Esophagus muscularis mucosa (tissue), 4 donors: Measurements from ENCODE around the gene STAB2.

Experiments
- EP300 ChIP-seq: sonication (generic); formaldehyde crosslinking; IDR thresholded peaks from one replicate; pipeline ENCODE4 v1.6.1; 2017; ENCODE audit warnings: antibody characterized with exemption
- POLR2A ChIP-seq: fragments of 450-650 bp; IDR thresholded peaks from one replicate; pipeline ENCODE4 v1.6.1; 2017; ENCODE audit warnings: antibody characterized with exemption, moderate library complexity, mild to moderate bottlenecking, low read depth
- POLR2AphosphoS5 ChIP-seq, 2 donors: sonication (generic); formaldehyde crosslinking; IDR thresholded peaks; one replicate each; pipeline ENCODE4 v1.6.1; 2017; ENCODE audit warnings: antibody characterized with exemption in 2 of 2
- TF ChIP-seq, protein P1 (sequence below), 3 experiments: fragments of 200-600 bp in 2 of 3; fragments of 450-650 bp in 1 of 3; sonication (generic) in 2 of 3; IDR thresholded peaks; one replicate each; pipeline ENCODE4 v1.5.1; 2017 to 2019; ENCODE audit warnings: antibody characterized with exemption in 3 of 3, mild to moderate bottlenecking in 2 of 3, moderate library complexity in 1 of 3

DNA sequence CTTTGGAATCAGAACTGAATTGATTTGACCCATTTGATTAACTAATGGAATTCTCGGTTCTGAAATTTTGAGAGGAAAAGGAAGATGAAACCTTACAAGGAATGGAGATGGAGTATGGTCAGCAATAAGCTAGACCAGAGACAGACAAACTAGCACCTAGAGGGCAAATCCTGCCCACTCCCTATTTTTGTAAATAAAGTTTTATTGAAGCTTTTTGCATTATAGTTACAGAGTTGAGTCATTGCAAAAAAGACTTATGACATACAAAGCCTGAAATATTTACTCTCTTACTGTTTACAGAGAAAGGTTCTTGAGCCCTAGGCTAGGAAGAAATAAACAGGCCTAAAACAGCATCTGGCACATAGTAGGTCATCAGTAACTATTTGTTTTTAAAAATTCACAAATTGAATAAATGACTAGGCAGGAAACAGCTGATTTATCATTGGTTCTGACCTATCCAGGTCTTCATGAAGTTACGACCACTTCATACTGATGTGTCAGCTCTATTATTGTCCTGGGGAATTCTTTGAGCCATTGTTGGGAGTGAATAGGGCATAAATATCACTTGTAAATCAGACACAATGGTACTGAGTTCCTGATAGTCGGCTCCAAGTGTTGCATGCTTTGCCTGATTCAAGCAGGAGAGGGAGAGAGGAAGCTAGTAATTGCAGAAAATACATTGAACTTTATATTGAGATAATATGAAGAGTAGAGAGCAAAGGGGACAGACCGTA is 14.6 kb upstream of the STAB2 start:
- no peak for TF ChIP-seq POLR2AphosphoS5 (IDR thresholded peaks at IDR 0.05)
- no peak for TF ChIP-seq EP300
- TF ChIP-seq, protein P1, sequence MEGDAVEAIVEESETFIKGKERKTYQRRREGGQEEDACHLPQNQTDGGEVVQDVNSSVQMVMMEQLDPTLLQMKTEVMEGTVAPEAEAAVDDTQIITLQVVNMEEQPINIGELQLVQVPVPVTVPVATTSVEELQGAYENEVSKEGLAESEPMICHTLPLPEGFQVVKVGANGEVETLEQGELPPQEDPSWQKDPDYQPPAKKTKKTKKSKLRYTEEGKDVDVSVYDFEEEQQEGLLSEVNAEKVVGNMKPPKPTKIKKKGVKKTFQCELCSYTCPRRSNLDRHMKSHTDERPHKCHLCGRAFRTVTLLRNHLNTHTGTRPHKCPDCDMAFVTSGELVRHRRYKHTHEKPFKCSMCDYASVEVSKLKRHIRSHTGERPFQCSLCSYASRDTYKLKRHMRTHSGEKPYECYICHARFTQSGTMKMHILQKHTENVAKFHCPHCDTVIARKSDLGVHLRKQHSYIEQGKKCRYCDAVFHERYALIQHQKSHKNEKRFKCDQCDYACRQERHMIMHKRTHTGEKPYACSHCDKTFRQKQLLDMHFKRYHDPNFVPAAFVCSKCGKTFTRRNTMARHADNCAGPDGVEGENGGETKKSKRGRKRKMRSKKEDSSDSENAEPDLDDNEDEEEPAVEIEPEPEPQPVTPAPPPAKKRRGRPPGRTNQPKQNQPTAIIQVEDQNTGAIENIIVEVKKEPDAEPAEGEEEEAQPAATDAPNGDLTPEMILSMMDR (IDR thresholded peaks at IDR 0.05): no peak
- no peak for TF ChIP-seq POLR2A
